ENCODE data around the gene SCN3A.

The SCN3A gene

DNA sequence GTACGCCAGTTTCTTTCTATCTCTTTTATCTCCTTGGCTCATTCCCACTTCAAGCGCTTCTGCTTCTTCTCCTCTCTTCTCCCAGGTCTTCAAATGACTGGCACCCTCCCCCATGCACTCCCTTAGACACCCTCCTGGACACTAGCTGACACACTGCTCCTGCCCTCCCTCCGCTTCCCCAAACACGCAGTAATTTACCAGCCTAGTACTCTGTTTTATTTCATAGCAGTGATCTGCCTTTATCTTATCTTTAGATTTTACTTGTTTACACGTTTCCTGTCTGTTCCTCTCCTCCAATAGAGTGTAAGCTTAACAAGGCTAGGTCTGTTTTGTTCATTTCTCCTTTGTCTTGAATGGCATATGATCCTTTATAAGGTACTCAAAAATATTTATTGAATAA is 93.9 kb downstream of the SCN3A start:
- Histone ChIP-seq H3K4me3 (ENCODE audit: low read depth, low read length) (no peak overlapping the region), H3K4me1 (ENCODE audit: control insufficient read depth, insufficient read depth, low read length) (peaks cover 4% of the 10 kb centered on the region), H3K9me3 (ENCODE audit: control insufficient read depth, insufficient read depth, low read length) (no peaks in the 10 kb centered on the region), H3K9ac (ENCODE audit: low read depth, low read length) (no peak overlapping the region), H3K36me3 (ENCODE audit: control insufficient read depth, insufficient read depth, low read length) (no peaks in the 10 kb centered on the region), H3K27me3 (ENCODE audit: control insufficient read depth, insufficient read depth, low read length) (no peaks in the 10 kb centered on the region)

DNA sequence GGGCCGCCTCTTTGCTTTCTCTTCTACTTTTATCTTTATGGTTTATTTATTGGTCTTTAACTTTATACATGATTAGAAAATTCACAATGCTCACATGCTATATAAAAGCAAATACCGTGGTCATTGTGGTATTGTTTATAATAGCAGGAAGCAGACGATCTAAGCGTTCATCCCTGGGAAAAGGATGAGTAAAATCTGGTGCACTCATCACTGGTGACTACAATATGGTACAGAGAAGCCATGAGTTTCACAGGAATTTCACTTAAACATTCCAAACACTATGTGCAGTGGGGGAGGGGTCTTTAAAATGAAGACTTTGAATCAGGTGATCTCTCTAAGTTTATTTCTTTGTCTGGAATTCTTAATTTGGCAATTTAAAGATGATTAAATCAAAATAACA is 97.9 kb downstream of the SCN3A start:
- no peaks in the 10 kb centered on the region for H3K9me3 ChIP-seq (ENCODE audit: control insufficient read depth, insufficient read depth, low read length)
- no peak overlapping the region for H3K4me3 ChIP-seq (ENCODE audit: low read depth, low read length)
- no peaks in the 10 kb centered on the region for H3K27me3 ChIP-seq (ENCODE audit: control insufficient read depth, insufficient read depth, low read length)
- no peaks in the 10 kb centered on the region for H3K36me3 ChIP-seq (ENCODE audit: control insufficient read depth, insufficient read depth, low read length)
- H3K4me1 ChIP-seq (ENCODE audit: control insufficient read depth, insufficient read depth, low read length) = no peaks in the 10 kb centered on the region
- no peak overlapping the region for H3K9ac ChIP-seq (ENCODE audit: low read depth, low read length)

DNA sequence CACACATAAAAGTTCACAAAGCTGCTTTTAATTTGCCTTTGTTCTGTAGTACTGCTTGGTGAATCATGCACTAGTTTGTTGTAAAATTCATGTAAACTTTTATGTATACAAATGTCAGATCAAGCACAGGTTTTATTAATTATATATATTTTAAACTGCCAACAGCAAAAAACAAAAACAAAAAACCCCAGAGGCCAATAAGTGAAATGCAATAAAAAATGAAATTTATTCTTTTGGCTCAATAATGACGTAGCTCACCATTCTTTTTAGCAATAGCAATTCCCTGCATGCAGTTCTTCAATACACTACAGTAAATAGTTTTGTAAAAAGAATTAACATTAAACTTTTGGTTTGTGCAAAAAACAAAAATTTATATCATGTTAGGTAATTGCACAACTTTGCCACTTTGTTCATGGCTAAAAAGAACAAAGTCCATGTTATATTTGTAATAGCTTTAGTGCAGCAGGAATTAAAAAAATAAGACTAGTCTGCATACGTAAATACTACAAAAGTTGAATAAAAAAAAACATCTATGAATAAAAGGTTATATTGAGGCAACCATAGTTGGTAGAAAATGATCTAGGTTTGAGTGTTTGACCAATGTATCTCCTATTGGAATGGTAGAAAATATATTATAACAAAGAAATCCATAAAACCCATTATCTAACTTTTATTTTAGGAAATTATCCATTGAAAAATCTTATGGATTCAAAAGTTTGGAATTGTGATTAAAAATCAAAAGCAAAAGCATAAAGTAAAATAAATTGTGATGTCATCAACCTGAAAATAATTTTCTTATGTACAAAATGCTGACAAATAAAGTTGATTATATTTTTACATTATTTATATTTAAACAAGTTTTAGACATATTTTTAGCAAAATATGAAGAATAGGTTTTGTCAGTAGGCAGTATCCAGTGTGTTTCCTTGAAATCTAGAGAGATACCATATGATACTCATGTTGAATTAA is 115.6 kb downstream of the SCN3A start:
- Histone ChIP-seq H3K36me3 (ENCODE audit: control insufficient read depth, insufficient read depth, low read length) (no peaks in the 10 kb centered on the region), H3K4me1 (ENCODE audit: control insufficient read depth, insufficient read depth, low read length) (peaks cover 4% of the 10 kb centered on the region), H3K9ac (ENCODE audit: low read depth, low read length) (no peak overlapping the region), H3K4me3 (ENCODE audit: low read depth, low read length) (no peak overlapping the region), H3K9me3 (ENCODE audit: control insufficient read depth, insufficient read depth, low read length) (no peaks in the 10 kb centered on the region), H3K27me3 (ENCODE audit: control insufficient read depth, insufficient read depth, low read length) (no peaks in the 10 kb centered on the region)

DNA sequence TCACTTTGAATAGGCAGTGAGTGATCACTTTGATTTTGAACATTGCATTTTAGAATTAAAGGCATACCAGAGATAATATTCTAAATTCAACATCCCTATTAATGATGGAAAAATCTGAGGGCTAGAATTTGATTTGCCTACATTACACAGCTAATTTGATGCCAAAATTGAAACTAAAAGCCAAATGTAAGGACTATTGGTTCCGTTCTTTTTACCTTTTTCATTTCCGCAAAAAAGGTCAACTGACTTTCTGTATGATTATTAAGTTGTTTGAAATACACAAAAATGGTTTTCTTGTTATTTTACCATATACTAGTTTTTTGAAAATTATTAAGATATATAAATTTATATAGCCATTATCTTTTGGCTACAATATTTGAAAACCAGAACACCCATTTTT is 117.5 kb downstream of the SCN3A start:
- Histone ChIP-seq H3K9ac (ENCODE audit: low read depth, low read length) (no peak overlapping the region), H3K27me3 (ENCODE audit: control insufficient read depth, insufficient read depth, low read length) (no peaks in the 10 kb centered on the region), H3K4me1 (ENCODE audit: control insufficient read depth, insufficient read depth, low read length) (no peaks in the 10 kb centered on the region), H3K9me3 (ENCODE audit: control insufficient read depth, insufficient read depth, low read length) (no peaks in the 10 kb centered on the region), H3K36me3 (ENCODE audit: control insufficient read depth, insufficient read depth, low read length) (no peaks in the 10 kb centered on the region), H3K4me3 (ENCODE audit: low read depth, low read length) (no peak overlapping the region)

DNA sequence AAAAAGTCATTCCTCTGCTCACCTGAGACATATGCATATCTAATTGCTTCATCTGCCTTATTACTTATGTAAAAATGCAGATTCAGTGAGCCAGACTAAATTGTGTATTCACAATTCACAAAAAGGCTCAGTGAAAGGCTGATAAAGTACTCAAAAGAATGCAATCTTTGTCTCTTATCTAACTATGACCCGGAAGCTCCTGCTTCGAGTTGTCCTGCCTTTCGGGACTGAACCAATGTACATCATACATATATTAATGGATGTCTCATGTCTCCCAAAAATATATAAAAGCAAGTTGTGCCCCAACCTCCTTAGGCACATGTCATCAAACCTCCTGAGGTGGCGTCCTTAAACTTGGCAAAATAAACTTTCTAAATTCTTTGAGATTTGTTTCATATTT is 120.5 kb downstream of the SCN3A start:
- no peak overlapping the region for H3K4me3 ChIP-seq (ENCODE audit: low read depth, low read length)
- peaks cover 1% of the 10 kb centered on the region for H3K4me1 ChIP-seq (ENCODE audit: control insufficient read depth, insufficient read depth, low read length)
- no peaks in the 10 kb centered on the region for H3K27me3 ChIP-seq (ENCODE audit: control insufficient read depth, insufficient read depth, low read length)
- H3K36me3 ChIP-seq (ENCODE audit: control insufficient read depth, insufficient read depth, low read length) = no peaks in the 10 kb centered on the region
- H3K9ac ChIP-seq (ENCODE audit: low read depth, low read length) = no peak overlapping the region
- no peaks in the 10 kb centered on the region for H3K9me3 ChIP-seq (ENCODE audit: control insufficient read depth, insufficient read depth, low read length)

DNA sequence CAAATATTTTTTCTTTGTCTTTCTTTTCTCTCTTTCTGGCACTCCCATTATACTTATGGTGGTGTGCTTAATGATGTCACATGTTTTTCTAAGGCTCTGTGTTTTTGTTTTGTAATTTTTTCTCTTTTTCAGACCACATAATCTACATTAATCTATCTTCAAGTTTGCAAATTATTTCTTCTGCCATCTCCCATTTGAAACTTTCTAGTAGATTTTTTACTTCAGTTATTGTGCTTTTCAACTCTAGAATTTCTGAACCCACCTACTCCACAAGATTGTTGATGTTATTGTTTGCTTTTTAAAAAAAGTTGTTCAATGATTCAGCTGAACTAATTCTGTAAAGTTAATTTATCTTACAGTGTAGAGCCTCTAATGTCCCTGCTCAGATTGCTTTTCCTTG is 121.4 kb downstream of the SCN3A start:
- no peak overlapping the region for H3K9ac ChIP-seq (ENCODE audit: low read depth, low read length)
- H3K27me3 ChIP-seq (ENCODE audit: control insufficient read depth, insufficient read depth, low read length) = no peaks in the 10 kb centered on the region
- H3K9me3 ChIP-seq (ENCODE audit: control insufficient read depth, insufficient read depth, low read length) = no peaks in the 10 kb centered on the region
- H3K36me3 ChIP-seq (ENCODE audit: control insufficient read depth, insufficient read depth, low read length) = no peaks in the 10 kb centered on the region
- no peak overlapping the region for H3K4me3 ChIP-seq (ENCODE audit: low read depth, low read length)
- peaks cover 4% of the 10 kb centered on the region for H3K4me1 ChIP-seq (ENCODE audit: control insufficient read depth, insufficient read depth, low read length)

DNA sequence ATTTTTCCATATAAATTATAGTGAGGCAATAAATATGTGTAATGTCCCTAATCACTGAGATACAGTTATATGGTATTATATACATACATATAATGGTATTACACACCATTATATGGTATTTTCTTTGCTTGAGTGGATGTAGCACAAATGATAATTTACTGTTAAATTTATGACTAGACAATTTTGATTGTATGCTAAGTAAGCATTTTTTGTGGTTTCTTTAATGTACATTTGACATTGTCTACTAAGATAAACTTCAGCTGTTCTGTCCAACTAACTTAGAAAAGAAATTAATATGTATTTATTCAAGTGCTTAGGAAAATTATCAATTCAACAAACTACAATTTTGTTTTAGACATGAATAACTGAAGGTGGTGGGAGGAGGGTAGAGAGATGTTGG is 122.6 kb downstream of the SCN3A start:
- no peaks in the 10 kb centered on the region for H3K9me3 ChIP-seq (ENCODE audit: control insufficient read depth, insufficient read depth, low read length)
- H3K9ac ChIP-seq (ENCODE audit: low read depth, low read length) = no peak overlapping the region
- H3K27me3 ChIP-seq (ENCODE audit: control insufficient read depth, insufficient read depth, low read length) = no peaks in the 10 kb centered on the region
- H3K4me1 ChIP-seq (ENCODE audit: control insufficient read depth, insufficient read depth, low read length) = peaks cover 4% of the 10 kb centered on the region
- H3K36me3 ChIP-seq (ENCODE audit: control insufficient read depth, insufficient read depth, low read length) = no peaks in the 10 kb centered on the region
- H3K4me3 ChIP-seq (ENCODE audit: low read depth, low read length) = no peak overlapping the region

DNA sequence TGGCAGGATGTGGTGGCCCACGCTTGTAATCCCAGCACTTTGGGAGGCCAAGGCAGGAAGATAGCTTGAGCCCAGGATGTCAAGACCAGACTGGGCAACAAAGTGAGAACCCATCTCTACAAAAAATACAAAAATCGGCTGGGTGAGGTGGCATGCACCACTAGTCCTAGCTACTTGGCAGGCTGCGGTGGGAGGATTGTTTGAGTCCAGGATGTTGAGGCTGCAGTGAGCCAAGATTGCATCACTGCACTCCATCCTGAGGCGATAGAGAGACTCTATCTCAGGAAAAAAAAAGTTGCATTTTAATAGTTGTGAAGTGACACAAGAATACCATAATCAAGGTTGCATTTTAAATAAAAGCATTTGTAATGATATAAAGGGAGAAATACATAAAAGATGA is 124.4 kb downstream of the SCN3A start:
- peaks cover 4% of the 10 kb centered on the region for H3K4me1 ChIP-seq (ENCODE audit: control insufficient read depth, insufficient read depth, low read length)
- H3K9me3 ChIP-seq (ENCODE audit: control insufficient read depth, insufficient read depth, low read length) = peaks cover 3% of the 10 kb centered on the region
- H3K27me3 ChIP-seq (ENCODE audit: control insufficient read depth, insufficient read depth, low read length) = no peaks in the 10 kb centered on the region
- no peaks in the 10 kb centered on the region for H3K36me3 ChIP-seq (ENCODE audit: control insufficient read depth, insufficient read depth, low read length)
- H3K9ac ChIP-seq (ENCODE audit: low read depth, low read length) = no peak overlapping the region
- H3K4me3 ChIP-seq (ENCODE audit: low read depth, low read length) = no peak overlapping the region

DNA sequence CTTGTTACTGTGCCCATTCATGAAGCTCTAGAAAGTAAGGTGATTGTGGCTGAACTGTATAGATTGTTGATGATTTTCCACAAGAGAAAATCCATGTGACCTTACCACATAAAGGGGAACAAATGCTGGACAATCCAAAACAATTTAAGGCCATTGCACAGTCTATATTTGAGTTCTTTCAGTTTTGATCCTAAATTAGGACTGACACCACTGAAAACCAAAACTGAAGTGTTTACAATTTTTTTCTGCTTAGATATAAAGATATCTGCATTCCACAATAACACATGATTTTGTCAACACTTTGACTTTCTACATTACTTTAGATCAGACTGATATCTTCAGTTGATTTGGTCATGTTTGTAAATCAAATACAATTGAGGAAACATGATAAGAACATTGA is 124.9 kb downstream of the SCN3A start:
- no peak overlapping the region for H3K9ac ChIP-seq (ENCODE audit: low read depth, low read length)
- H3K9me3 ChIP-seq (ENCODE audit: control insufficient read depth, insufficient read depth, low read length) = peaks cover 3% of the 10 kb centered on the region
- no peak overlapping the region for H3K4me3 ChIP-seq (ENCODE audit: low read depth, low read length)
- no peaks in the 10 kb centered on the region for H3K36me3 ChIP-seq (ENCODE audit: control insufficient read depth, insufficient read depth, low read length)
- peaks cover 4% of the 10 kb centered on the region for H3K4me1 ChIP-seq (ENCODE audit: control insufficient read depth, insufficient read depth, low read length)
- no peaks in the 10 kb centered on the region for H3K27me3 ChIP-seq (ENCODE audit: control insufficient read depth, insufficient read depth, low read length)

DNA sequence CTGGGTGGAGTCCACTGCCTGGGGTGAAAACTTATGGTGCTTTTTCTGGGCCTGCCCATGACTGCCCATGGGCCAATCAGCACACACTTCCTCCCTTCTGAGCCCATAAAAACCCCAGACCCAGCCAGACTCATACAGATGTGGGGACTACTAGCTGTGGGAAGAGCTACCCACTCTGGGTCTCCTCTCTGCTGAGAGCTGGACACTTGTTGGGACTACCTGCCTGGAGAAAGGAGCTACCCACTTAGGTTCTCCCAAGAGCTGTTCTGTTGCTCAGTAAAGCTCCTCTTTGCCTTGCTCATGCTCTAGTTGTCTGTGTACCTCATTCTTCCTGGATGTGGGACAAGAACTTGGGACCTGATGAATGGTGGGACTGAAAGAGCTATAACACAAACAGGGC is 129.0 kb downstream of the SCN3A start:
- no peak overlapping the region for H3K9ac ChIP-seq (ENCODE audit: low read depth, low read length)
- H3K36me3 ChIP-seq (ENCODE audit: control insufficient read depth, insufficient read depth, low read length) = no peaks in the 10 kb centered on the region
- H3K4me3 ChIP-seq (ENCODE audit: low read depth, low read length) = no peak overlapping the region
- peaks cover 3% of the 10 kb centered on the region for H3K9me3 ChIP-seq (ENCODE audit: control insufficient read depth, insufficient read depth, low read length)
- H3K4me1 ChIP-seq (ENCODE audit: control insufficient read depth, insufficient read depth, low read length) = peaks cover 4% of the 10 kb centered on the region
- H3K27me3 ChIP-seq (ENCODE audit: control insufficient read depth, insufficient read depth, low read length) = no peaks in the 10 kb centered on the region

DNA sequence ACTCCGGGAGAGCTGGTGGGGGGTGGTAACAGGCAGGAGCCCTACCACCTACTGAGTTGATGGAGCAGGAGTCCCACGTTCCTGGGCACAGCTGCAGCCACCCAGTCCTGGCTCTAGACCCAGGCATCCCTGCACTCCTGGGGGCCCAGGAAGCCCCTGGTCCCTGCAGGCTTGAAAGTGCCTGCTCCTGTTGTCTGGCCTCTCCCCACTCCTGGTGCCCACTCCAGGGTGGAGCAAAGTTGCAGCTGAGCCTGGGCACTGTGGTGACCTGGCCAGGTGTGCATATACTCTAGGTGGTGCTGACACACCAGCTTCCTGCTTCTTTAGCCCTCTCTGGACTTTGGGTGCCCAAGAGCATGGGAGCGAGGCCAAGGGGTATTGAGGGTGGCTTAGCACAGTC is 129.5 kb downstream of the SCN3A start:
- Histone ChIP-seq H3K9me3 (ENCODE audit: control insufficient read depth, insufficient read depth, low read length) (peaks cover 3% of the 10 kb centered on the region), H3K36me3 (ENCODE audit: control insufficient read depth, insufficient read depth, low read length) (no peaks in the 10 kb centered on the region), H3K9ac (ENCODE audit: low read depth, low read length) (no peak overlapping the region), H3K27me3 (ENCODE audit: control insufficient read depth, insufficient read depth, low read length) (no peaks in the 10 kb centered on the region), H3K4me3 (ENCODE audit: low read depth, low read length) (no peak overlapping the region), H3K4me1 (ENCODE audit: control insufficient read depth, insufficient read depth, low read length) (peaks cover 5% of the 10 kb centered on the region)

DNA sequence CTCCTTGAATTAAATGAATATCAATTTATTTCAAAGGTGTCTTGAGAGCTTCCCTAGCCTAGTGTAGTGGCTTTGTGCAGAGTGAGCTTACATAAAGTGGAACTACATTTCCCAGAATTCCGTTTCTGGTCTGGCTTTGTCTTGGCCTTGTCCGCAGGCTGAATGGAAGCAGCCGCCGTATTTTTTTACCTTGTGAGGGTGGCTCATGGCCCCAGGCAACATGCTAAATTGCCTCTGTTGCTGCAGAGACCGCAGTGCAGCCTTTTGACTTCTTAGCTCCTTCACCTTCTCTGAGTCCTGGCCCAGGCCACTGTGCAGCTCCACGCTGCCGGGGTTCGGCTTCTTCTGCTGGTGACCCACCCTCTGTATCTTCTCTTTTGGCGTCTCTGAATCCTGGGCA is 133.8 kb downstream of the SCN3A start:
- Histone ChIP-seq H3K4me1 (ENCODE audit: control insufficient read depth, insufficient read depth, low read length) (peaks cover 20% of the 10 kb centered on the region), H3K36me3 (ENCODE audit: control insufficient read depth, insufficient read depth, low read length) (no peaks in the 10 kb centered on the region), H3K4me3 (ENCODE audit: low read depth, low read length) (no peak overlapping the region), H3K9me3 (ENCODE audit: control insufficient read depth, insufficient read depth, low read length) (peaks cover 3% of the 10 kb centered on the region), H3K27me3 (ENCODE audit: control insufficient read depth, insufficient read depth, low read length) (no peaks in the 10 kb centered on the region), H3K9ac (ENCODE audit: low read depth, low read length) (no peak overlapping the region)
